Skeletal muscle cell (primary cell): ENCODE results near the gene ATP11B.
"Not testable (repeated sequence)": the region's sequence is repeated elsewhere in the genome, so short reads cannot be mapped to it uniquely, and the experiment has no call there.

Source experiments
- DNase-seq: peaks from one replicate; pipeline ENCODE4 v3.0.0-alpha.2; 2010; ENCODE audit warnings: low read depth
- H3K4me3 ChIP-seq: 2 replicates; pipeline ENCODE4 v1.5.1; 2011; ENCODE audit warnings: low read depth, mild to moderate bottlenecking, control low read depth, low read length, moderate library complexity

The ATP11B gene

DNA sequence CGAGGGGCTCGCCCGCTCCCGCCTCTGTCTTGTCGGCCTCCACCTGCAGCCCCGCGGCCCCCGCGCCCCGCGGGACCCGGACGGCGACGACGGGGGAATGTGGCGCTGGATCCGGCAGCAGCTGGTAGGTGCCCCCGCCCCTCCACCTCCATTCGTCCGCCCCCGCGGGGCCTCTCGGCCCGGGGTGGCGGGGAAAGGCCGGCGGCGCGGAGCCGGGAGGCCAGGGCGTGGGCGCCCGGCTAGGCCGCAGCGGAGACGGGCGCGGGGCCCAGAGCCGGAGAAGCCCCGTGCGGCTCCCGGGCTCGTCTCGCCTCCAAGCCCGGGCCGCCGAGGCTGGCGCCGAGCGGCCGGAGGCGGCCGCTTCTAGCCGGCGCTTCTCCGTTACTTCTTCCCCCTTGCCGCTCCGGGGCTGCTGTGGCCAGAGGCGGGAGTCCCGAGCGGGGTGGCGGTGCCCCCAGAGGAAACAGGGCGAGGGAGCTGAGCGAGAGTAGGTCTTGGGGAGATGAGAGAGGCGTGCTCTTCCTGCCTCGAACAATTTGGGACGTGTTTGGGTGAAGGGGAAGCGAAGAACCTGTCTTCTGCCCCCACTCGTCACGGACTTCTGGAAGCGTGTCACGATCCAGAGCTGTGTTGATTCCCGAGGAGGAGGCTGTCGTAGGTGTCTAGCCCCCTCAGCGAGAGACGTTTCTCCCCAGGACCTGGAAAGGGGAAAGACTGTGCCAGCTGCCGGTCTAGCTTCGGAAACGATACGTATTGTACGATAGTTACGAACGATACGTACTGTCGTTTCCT lies 555 bp downstream of the ATP11B start:
- peak overlapping the region; percentile 76 for H3K4me3 ChIP-seq
- no peak for DNase-seq

DNA sequence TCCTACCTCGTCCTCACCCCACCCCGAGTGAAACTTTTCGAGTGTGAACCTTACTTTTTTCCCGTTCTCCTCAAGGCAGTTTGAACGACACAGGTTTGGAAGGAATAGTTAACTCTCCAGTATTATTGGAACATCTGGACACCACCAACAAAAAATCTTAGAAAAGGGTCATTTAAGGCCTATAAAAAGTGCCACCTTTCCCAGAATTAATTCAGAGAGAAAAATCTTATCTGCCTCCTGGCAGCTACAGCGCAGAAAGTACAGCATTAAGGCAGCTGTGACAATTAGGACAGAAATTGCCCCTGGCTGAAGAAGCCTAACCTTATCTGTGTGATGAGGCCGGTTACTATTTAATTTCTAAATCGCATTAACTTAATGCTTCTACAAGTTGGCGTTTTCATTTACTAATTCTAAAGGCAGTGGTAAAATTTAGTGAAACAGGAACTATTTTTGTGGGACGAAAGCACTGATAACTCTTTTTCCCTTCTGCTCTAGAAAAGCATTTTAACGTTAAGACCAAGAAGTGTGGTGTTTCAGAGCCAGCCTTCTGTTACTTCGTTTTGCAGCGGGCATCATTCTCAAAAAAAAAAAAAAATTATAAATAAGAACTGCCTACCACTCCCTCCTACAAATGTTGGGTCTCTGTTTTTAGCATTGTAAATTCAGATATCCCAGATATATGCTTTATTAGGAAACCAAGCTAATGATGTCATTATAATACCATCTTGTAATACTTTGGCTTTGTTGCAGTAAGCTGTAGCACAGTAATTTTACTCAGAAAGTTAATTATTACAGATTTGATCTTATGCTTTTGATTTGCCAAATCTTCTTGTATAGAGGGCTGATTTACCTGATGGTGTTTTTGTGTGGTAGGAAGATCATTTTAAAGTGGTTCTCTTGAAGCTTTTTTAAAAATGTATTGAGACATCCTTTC lies 1.4 kb downstream of the ATP11B start:
- peak overlapping the region; percentile 76 for H3K4me3 ChIP-seq
- DNase-seq = no peak

DNA sequence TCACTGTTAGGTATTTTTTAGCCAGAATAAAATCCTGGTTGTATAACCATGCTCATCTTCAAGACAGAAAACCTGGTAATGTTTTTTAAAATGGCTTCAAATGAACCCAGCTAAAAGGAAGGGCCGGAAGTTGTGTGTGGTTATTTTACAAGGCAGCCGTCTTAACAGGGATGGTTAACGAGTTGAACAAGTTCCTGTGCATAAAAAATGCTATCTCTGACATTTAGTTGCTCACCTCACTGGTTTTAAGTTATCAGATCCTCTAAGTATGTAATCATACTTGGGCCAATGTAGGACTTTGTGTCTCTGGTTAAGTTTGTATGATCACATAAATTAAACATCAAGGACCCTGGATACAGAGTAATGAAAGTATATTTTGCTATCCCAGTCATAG lies 2.1 kb downstream of the ATP11B start:
- DNase-seq = no peak
- peak overlapping the region; percentile 76 for H3K4me3 ChIP-seq

DNA sequence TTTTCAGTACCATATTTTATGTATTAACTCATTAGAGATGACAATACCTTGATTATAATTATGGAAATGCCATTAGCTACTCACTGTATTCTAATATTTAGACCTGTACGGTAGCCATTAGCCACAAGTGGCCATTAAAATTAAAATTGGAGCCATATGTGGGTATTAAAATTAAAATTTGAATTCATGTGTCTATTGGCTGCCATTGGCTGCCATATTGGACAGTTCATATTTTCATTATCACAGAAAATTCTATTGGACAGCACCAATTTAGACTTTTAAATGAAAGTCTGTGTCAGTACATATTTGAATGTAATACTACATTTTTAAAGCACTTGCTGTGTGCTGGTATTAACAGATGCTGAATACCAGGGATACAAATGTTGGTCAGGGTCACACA lies 3.0 kb downstream of the ATP11B start:
- no peak overlapping the region for H3K4me3 ChIP-seq
- no peak for DNase-seq

DNA sequence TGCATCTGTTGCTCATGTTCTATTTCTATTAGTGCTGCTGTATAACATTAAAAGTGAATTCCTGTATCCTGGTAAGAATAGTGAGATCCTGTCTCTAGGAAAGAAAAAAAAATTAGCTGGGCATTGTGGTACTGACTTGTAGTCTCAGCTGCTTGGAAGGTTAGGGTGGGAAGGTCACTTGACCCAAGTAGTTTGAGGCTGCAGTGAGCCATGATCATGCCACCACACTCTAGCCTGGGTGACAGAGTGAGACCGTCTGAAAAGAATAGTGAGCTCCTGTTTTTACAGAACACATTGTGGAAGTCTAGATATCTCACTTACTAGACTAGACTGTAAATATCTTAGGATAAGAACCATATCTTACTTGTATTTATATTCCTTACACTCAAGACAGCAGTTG lies 4.6 kb downstream of the ATP11B start:
- DNase-seq = no peak
- no peak overlapping the region for H3K4me3 ChIP-seq

DNA sequence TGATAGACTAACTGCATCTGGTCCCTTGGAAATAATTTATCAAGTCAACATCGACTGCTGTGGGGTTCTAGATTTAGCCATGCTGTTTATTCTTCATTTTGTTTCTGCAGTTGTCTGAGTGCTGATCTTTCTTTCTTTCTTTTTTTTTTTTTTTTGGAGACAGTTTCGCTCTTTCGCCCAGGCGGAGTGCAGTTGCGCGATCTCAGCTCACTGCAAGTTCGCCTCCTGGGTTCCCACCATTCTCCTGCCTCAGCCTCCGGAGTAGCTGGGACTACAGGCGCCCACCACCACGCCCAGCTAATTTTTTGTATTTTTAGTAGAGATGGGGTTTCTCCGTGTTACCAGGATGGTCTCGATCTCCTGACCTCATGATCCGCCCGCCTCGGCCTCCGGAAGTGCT lies 5.8 kb downstream of the ATP11B start:
- not testable (repeated sequence) for DNase-seq, H3K4me3 ChIP-seq

DNA sequence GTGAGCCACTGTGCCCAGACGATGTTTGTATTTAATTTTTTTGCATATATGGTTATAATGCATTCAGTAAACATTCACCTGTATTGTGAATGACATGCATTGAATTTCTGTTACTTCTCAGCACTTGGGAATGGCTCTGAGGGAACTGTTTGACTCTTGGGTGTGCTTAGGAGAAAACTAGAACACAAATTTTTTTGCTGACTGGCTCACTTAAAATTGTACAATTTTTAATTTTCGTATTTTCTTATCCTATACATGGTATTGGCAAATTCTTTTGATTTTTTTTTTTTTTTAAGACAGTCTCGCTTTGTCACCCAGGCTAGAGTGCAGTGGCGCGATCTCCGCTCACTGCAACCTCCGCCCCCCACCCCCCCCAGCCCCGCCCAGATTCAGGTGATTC lies 7.2 kb downstream of the ATP11B start:
- H3K4me3 ChIP-seq = no peak overlapping the region
- DNase-seq = no peak

DNA sequence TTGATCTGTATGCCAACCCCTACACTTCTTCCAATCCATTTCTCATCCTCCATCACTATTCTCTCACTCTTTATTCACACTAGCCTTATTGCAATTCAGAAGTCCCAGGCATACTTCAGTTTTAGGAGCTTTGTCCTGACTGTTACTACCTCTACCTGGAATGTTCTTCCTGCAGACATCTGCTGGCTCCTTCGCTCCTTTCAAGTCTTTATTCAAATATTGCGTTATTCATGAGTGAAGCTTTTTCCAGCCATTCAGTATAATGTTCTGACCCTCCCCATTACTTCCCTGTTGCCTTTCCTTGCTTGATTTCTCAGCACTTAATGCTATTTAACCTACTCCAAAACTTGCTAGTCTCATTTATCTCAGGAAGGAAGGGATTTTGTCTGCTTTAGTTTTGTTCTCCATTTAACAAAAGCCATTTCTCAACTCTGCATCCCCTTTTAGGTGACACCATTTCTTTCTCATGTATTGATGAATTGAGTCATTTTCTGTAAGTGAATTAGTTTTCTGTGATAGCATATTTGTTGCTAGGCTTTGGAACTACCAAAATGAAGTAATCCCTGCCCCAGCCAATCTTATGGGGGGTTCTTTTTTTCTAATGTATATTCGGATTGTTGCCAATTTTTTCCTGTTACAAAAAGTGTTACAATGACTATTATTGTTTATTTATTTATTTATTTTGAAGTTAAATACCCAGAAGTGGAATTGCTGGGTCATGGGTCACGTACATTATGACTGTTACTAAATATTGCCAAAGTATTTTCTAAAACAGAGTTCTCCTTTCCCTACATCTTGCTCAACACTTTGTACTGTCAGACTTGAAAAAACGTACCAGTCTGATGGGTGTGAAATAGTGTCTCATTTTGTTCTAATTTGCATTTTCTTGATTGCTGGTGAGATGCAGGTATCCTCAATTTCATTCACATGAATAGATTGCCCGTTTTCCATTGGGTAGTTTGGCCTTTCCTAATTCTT lies 9.4 kb downstream of the ATP11B start:
- DNase-seq = no peak
- no peak overlapping the region for H3K4me3 ChIP-seq

DNA sequence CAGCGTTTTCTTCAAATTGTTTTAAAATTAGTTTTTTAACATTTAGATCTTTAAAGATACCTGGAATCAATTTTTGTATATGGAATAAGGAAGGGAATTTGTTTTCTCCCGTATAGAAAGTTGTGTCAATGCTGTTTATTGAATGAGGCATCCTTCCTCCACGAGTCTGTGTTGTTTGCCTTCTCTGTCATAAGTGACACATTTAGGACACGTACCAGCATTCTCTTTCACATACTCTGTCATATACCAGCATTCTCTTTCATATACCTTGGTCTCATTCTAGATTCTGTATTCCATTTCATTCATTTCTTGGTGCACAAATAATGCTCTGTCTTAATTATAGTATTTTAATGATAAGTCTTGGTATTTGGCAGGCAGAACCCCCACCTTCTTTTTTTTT lies 10.3 kb downstream of the ATP11B start:
- H3K4me3 ChIP-seq = no peak overlapping the region
- DNase-seq = no peak

DNA sequence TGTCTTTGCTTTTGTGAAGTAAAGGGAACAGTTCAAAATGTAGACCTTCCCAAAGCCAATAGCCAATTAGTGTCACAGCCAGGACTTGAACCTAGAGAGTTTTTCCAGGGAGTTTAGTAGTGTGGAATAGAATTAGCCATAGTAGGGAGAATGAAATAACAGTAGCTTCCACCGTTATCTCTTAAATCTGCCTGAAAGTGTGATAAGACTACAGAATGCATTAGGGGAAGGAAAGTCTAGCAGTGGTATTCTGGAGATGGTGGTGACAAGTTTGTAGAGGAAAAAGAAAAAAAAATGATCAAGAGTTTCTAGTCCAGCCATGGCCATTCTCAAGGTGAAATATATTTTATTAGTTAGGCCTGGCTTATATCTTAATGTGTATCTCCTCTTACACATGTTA lies 13.8 kb downstream of the ATP11B start:
- DNase-seq = no peak
- H3K4me3 ChIP-seq = no peak overlapping the region

DNA sequence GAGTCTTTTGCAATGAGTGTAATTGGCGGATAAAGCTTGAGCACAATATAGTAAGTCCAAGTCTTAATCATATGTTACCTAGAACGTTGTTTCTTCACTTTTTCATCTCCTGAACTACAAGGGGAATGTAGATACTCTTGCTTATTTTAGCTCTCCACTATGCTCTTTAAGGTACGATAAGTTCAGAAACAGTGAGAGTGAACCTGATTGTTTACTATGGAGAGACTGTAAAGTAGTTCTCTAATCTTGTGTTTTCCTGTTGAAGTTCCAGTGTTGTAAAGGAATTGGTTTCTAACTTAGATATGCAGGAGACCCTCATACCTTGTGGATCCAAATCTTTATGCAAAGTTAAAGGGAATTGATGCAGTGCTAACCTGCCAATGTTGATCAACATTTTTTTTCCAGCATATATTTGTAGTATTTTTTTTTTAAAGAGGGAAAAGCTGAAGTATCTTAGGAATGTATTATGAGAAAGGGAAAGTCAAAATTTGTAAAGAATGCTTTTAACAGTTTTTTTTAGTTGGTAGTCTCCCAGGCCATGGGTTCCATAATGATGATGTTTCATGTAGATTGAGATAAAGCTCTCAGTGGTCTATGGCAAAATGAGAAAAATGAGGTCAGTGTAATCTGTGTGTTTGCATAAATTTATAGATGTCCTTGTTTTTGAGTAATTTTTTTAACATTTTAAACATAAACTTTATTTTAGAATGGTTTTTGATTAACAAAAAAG lies 14.9 kb downstream of the ATP11B start:
- DNase-seq = no peak
- no peak overlapping the region for H3K4me3 ChIP-seq

DNA sequence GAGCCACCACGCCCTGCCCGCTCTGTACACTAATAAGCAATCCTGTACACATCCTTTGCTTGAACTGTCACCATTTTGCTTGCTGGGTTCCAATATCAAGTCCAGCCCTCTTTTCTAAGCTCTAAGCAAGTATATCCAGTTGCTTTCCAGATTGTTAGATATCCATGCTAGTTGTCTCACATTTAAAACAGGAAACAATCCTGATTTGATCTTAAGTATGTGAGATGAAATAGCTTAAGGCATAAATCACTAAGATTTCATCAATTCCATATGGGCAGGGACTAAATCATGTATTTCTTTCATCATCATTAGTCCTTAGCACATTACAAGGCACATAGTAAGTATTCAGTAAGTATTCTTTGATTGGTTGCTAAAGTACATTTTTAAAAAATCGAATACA lies 16.2 kb downstream of the ATP11B start:
- DNase-seq = no peak
- no peak overlapping the region for H3K4me3 ChIP-seq

DNA sequence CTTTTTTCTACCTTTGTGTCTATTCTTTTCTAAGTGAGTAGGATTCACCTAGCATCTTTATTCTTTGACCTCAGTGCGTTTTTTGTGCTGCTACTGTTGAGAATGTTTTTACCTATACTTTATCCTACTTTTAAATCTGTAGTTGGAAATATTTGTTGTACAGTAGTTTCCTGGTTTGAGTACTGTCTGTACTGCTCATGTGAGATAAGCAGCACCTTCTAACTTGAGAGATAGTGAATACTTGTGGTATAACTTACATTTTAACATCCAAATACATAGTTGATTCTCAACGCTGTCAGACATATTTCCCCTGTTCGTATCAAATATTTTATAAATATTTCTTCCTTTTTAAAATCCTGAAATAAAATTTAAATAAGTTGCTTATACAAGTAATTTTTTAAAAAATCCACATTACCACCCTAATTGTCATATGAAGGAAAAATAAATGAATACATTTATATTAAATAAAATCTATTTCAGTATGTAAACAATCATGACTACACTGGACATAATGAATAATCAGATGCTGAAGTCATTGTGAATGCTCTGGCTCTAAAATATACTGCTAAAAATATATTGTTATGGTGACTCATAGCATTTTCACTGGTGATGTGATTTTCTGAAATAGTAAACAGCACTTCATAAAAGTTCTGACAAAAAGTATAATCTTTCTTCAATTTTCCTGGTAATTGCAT lies 17.4 kb downstream of the ATP11B start:
- no peak for DNase-seq
- H3K4me3 ChIP-seq = no peak overlapping the region

DNA sequence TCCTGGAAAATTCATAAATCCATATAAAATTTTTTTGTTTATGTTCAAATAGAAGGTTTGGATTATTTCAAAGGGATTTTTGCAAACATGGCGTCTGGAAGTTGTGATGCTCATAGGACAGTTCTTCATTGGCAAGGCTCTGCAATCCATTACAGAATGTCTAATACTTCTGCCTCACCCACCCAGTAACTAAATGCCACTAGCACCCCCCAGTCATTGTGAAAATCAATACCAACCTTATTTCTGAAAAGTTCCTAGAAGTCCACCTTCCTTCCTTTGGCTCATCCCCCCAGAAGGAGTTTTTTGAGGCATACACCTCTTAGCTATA lies 17.9 kb downstream of the ATP11B start:
- DNase-seq = no peak
- H3K4me3 ChIP-seq = no peak overlapping the region

DNA sequence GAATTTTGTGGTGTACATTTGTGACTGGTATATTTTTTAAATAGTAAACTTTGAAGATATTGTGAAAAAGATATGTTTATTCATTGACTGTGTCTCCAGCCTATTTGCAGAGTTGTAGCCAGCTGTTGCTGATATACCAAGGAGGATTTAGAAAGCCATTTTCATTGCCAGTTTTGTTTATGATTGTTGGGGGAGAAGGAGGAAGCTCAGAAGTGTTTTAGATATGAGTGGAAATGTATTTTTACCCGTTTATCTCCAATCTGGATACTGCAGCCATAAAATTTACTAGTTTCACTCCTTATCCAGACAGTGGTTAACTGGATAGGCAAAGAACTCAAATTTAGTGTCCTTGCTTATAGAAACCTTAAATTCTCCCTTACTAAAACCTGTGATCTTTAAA lies 18.8 kb downstream of the ATP11B start:
- DNase-seq = no peak
- H3K4me3 ChIP-seq = no peak overlapping the region

DNA sequence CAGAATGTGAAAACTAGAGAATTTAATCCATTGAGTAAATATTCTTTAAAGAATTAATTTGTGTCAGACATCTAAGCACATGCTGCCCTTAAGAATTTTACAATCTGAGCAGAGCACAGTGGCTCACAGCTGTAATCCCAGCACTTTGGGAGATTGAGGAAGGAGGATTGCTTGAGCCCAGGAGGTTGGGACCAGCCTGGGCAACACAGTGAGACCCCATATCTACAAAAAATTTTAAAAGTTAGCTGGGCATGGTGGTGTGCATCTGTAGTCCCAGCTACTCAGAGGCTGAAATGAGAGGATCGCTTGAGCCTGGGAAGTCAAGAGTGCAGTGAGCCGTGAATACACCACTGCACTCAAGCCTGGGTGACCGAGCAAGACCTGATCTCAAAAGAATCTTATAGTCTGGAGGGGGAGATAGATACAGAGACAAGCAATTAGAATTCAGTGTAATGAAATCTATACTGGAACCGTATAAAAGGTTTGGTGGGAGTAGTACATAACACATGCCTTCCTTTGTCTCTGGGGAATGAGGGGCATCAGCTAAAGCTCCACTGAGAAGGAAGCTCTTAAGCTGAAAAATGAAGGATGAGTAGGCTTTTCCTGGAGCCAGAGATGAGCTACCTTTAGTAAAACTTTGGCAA lies 21.2 kb downstream of the ATP11B start:
- no peak overlapping the region for H3K4me3 ChIP-seq
- no peak for DNase-seq

DNA sequence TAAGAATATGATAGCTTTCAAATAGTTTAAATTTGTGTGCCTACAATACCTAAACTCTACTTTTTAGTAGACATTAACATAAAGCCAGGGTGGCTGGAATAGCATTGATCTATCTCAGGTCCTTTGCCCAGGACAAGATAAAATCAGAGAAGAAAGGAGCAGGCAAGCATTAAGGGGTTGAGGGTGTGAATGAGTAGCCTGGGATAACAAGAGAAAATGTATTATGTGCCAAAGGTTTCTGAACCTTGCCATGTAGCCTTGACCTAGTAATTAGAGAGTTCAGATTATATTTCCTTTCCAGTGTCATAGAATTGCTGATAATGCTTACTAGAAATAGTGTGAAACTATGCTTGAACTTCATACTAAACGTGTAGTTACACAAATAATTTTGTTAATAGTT lies 22.9 kb downstream of the ATP11B start:
- no peak overlapping the region for H3K4me3 ChIP-seq
- DNase-seq = no peak

DNA sequence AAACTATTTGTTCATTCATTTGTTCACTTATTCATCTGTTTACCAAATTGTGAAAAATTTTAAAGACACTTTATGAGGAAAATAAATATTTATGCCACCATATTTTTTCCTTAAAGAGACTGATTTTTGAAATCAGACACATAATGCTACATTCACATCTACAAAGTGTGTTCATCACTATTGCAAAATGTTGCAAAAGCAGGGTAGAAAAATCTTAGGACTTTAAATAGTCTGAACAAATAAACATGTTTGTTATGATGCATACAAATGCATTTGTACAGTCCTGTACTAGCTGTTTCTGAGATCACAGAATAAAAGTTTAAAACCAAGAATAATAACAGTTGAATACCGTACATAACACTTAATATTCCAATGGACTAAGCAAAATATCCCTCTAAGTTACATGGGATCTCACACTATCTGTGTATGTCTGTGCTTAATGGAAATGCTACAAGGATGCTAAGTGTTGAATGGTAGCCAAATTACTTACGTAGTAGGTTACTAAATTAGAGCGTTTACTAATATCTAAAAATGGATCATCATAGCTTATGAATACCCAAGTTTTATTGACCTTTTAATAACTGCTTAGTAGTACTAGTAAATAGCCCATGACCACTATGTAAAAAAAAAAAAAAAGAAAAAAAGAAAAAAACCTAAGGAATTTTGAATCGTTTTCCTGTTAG lies 25.1 kb downstream of the ATP11B start:
- H3K4me3 ChIP-seq = no peak overlapping the region
- no peak for DNase-seq
